ENCODE results near the gene MCTP1. TPM values are rescaled to one million over a fixed set of nuclear protein-coding genes. Genes with fewer than 3 reads are reported as not detected.

Gene MCTP1
- total and polyA plus RNA-seq, 9 of the 15 experiments (the other 6 are each of a cell fraction or from before 2014, with no cell fraction given) = 0.04 to 0.93 (median 0.06) TPM; not detected in 4

GRCh38 chr5:94759022-94759421, 525.9 kb downstream of the MCTP1 start:
- Histone ChIP-seq H3K9me1 (ENCODE audit: control insufficient read depth, insufficient read depth, low read length) (no peaks in the 10 kb centered on the region), H3K79me2 (ENCODE audit: control insufficient read depth, insufficient read depth, low read length) (no peaks in the 10 kb centered on the region), H2AFZ (ENCODE audit: low read depth, low read length) (no peak overlapping the region), H3K9ac (ENCODE audit: insufficient read depth in 1 of 2, low read depth in 2 of 2, low read length in 2 of 2) (no peak overlapping the region), H3K27me3 (ENCODE audit: control insufficient read depth in 2 of 2, insufficient read depth in 2 of 2, low read length in 2 of 2) (peaks cover 7 to 12% of the 10 kb centered on the region in 2 experiments; a peak in 2 of 5 replicates), H3K4me1 (replicated peaks in 1 of 2; ENCODE audit: control insufficient read depth in 2 of 2, insufficient read depth in 2 of 2, low read length in 2 of 2) (no peaks in the 10 kb centered on the region), H3K36me3 (ENCODE audit: control insufficient read depth, insufficient read depth, low read length) (no peaks in the 10 kb centered on the region), H3K4me2 (ENCODE audit: insufficient read depth, low read length) (no peak overlapping the region), H3K4me3 (no peak overlapping the region), H3K9me3 (replicated peaks; ENCODE audit: control insufficient read depth, insufficient read depth, low read depth, low read length) (no peaks in the 10 kb centered on the region), H4K20me1 (replicated peaks; ENCODE audit: control insufficient read depth, insufficient read depth, low read length) (no peaks in the 10 kb centered on the region), H3K27ac (ENCODE audit: extremely low read depth, low read depth, low read length) (no peak overlapping the region)
- DNase-seq (ENCODE audit: extremely low read depth in 1 of 4, low spot score in 3 of 4) (no peak), FAIRE-seq (no peak), ATAC-seq (no peak)
- 0% methylated on average over 3 of the region's 3 CpGs for WGBS (ENCODE audit: insufficient coverage, low coverage, missing lambda C conversion rate)
- TF ChIP-seq MAZ (CRISPR knock-in tag; conservative IDR thresholded peaks at IDR 0.05 in 1 of 2, IDR thresholded peaks at IDR 0.05 in 1 of 2) = no peak
- TF ChIP-seq ZNF282 (CRISPR knock-in tag; IDR thresholded peaks at IDR 0.05) = no peak
- no peak for TF ChIP-seq HDAC1 (IDR thresholded peaks at IDR 0.05)
- TF ChIP-seq NR2C1 (IDR thresholded peaks at IDR 0.05) = no peak
- no peak for TF ChIP-seq NR2C1 (tag; IDR thresholded peaks at IDR 0.05)
- TF ChIP-seq ELF2 (CRISPR knock-in tag; IDR thresholded peaks at IDR 0.05) = no peak
- TF ChIP-seq RFX1 (IDR thresholded peaks at IDR 0.05) = no peak
- no peak for TF ChIP-seq TEAD4 (IDR thresholded peaks at IDR 0.05; ENCODE audit: low read length)
- no peak for TF ChIP-seq TEAD4 (CRISPR knock-in tag; IDR thresholded peaks at IDR 0.05; ENCODE audit: borderline replicate concordance)
- TF ChIP-seq BCL6 (CRISPR knock-in tag; IDR thresholded peaks at IDR 0.05) = no peak
- no peak for TF ChIP-seq CTBP1 (IDR thresholded peaks at IDR 0.05; ENCODE audit: borderline replicate concordance)
- TF ChIP-seq FUS (optimal IDR thresholded peaks at IDR 0.05; ENCODE audit: low read depth, low read length) = no peak
- TF ChIP-seq ELK1 (CRISPR knock-in tag; IDR thresholded peaks at IDR 0.05) = no peak
- TF ChIP-seq GTF2E2 (tag; IDR thresholded peaks at IDR 0.05) = no peak
- no peak for TF ChIP-seq PPARD (CRISPR knock-in tag; IDR thresholded peaks at IDR 0.05)
- no peak for TF ChIP-seq ZNF217 (CRISPR knock-in tag; IDR thresholded peaks at IDR 0.05)
- no peak for TF ChIP-seq RBM17 (IDR thresholded peaks at IDR 0.05; ENCODE audit: borderline replicate concordance, low read depth, low read length)
- ChIA-PET POLR2A (interaction anchor here (0.7 kb wide), 1 partner anchor 51 kb away, joined by 3 read pairs; no protein-coding TSS in a partner anchor), CTCF (ENCODE audit: low intra/inter-chr PET ratio) (no interaction called here)
- intact Hi-C loops (cut with micrococcal nuclease) = no loop called here
- no TSS peak for BruUV-seq (replicated peaks)
- in situ Hi-C loops (cut with MboI) = no loop called here
